SH-SY5Y (cell line): Measurements from ENCODE around the gene AMIGO3.

Experiments used
- GATA2 ChIP-seq: IDR thresholded peaks from 2 replicates; pipeline ENCODE4 v1.6.1; 2011; ENCODE audit warnings: mild to moderate bottlenecking, low read depth, low read length
- GATA3 ChIP-seq: IDR thresholded peaks from 2 replicates; pipeline ENCODE4 v1.6.1; 2011; ENCODE audit warnings: low read depth, mild to moderate bottlenecking, low read length, moderate library complexity

DNA sequence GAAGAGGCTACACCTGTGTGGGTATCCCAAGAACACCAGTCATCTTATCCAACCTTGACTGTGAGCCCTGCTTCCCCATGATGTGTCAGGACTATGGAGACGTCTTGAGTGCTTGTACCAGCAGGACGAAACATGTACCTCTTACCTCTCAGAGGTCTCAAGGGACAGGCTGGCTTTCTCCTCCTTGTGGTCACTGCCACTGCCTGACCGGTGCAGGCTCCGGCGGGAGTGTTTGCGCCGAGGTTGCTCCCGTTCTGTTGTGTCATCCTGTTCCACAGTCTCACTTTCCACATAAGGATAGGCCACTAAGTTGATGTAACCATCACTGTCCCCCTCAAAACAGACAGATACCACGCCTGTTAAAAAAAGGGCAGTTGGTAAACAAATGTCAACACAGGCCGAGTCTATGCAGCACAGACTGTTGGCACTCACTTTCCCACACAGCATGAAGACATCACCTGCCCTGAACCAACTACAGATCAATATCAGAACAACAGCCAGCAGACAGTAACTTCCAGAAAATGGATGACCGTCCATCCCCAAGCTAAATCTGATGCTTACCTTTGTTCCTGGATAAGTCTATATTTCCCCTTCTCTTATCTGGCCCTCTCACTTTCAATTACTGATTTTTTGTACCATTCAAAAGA is 18.7 kb upstream of the AMIGO3 start:
- TF ChIP-seq GATA2 = no peak
- no peak for TF ChIP-seq GATA3
